ENCODE results near the gene SLC6A17. TPM values are rescaled to one million over a fixed set of nuclear protein-coding genes. Genes with fewer than 3 reads are reported as not detected.
A peak's percentile ranks its signal among the peaks of the same experiment; 100 is the strongest.

SLC6A17 gene
- total RNA-seq, 2 experiments from 2014 or later = 0.05 to 0.18 TPM

GRCh38 chr1:110209715-110210603, 59.7 kb downstream of the SLC6A17 start, which contains the start of gene KCNC4:
KCNC4 (plus strand) TSS chr1:110210314; CDS start chr1:110211500, 1,186 bp downstream.
- DNase-seq (peak; percentile 93), ATAC-seq (peak; percentile 90)
- H3K4me1 Mint-ChIP-seq (ENCODE audit: low read depth) = peaks cover 44% of the 10 kb centered on the region
- ChIA-PET CTCF (interaction anchor here (1.2 to 17.6 kb wide), 18 partner anchors 7 to 249 kb away, joined by 3 to 761 read pairs (median 23); partner anchors contain the start of genes LAMTOR5 and RBM15), POLR2A (interaction anchor here (0.6 to 7.0 kb wide), 3 partner anchors 13 to 129 kb away, joined by 3 to 64 read pairs (median 3); partner anchors contain the start of gene RBM15)
- H3K27ac Mint-ChIP-seq = peak within 1 kb of the TSS; percentile 85
- H3K27me3 Mint-ChIP-seq = no peaks in the 10 kb centered on the region
- H3K4me3 Mint-ChIP-seq = peak within 1 kb of the TSS; percentile 87
- TF ChIP-seq CTCF (IDR thresholded peaks at IDR 0.05) = no peak
- no peaks in the 10 kb centered on the region for H3K9me3 Mint-ChIP-seq
- H3K36me3 Mint-ChIP-seq (ENCODE audit: low read depth) = peaks cover 3% of the 10 kb centered on the region
- intact Hi-C loops (cut with micrococcal nuclease) = loop anchor here (2.0 to 10.0 kb wide), 2 partner anchors 27 to 285 kb away; no protein-coding TSS in a partner anchor

DNA sequence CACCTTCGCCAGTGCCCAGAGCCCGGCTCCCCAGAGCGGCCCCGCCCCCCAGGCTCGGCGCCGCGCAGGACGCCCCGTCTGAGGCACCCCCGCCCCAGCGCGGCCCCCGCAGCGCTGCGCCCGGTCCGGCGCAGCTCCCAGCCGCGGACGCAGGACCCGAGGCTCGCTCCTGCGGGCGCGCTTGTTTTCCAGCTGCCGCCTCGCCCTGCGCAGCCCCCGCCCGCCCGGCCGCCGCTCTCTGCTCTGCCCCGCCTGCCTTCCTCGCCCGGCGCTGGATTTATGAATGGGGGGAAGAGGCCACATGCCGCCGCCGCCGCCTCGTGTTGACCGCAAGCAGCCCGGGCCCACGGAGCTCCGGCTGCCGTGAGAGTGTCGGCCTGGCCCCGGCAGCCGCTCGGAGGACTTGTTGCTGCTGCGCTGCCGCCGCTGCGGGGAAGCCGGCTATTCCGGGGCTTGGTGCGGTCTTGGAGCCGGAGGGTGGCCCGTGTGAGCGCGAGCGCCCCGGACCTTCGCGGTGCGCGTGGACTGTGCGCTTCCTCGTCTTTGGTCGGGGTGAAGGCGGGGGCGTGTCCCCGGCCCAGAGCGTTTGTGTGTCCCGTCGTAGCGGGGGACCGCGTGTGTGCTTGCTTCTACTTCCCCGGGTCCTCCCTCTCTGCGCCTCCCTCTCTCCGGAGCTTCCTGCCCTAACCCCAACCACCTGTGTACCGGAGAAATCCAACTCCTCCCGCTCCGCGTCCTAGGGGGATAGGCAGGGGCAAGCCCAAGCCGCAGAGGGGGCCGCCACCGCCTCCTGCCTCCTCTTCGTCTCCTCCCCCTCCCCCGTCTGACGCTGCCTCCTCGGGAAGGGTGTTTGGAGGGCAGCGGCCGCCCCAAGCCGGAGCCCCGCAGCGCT, 60.6 kb downstream of the SLC6A17 start:
- intact Hi-C loops (cut with micrococcal nuclease) = loop anchor here (2.0 kb wide), 1 partner anchor 26 kb away; no protein-coding TSS in a partner anchor
- ATAC-seq (peak; percentile 14), DNase-seq (peak; percentile 72)
- no peak for TF ChIP-seq CTCF (IDR thresholded peaks at IDR 0.05)
- peak overlapping the region; percentile 87 for H3K4me3 Mint-ChIP-seq
- H3K4me1 Mint-ChIP-seq (ENCODE audit: low read depth) = peaks cover 51% of the 10 kb centered on the region
- peak overlapping the region; percentile 85 for H3K27ac Mint-ChIP-seq
- H3K27me3 Mint-ChIP-seq = no peaks in the 10 kb centered on the region
- CTCF ChIA-PET = interaction anchor here (0.8 to 17.6 kb wide), 9 partner anchors 8 to 248 kb away, joined by 3 to 761 read pairs (median 35); partner anchors contain the start of gene RBM15
- POLR2A ChIA-PET = interaction anchor here (1.0 to 7.0 kb wide), 4 partner anchors 11 to 128 kb away, joined by 3 to 64 read pairs (median 4); partner anchors contain the start of gene RBM15
- H3K9me3 Mint-ChIP-seq = no peaks in the 10 kb centered on the region
- peaks cover 3% of the 10 kb centered on the region for H3K36me3 Mint-ChIP-seq (ENCODE audit: low read depth)

DNA sequence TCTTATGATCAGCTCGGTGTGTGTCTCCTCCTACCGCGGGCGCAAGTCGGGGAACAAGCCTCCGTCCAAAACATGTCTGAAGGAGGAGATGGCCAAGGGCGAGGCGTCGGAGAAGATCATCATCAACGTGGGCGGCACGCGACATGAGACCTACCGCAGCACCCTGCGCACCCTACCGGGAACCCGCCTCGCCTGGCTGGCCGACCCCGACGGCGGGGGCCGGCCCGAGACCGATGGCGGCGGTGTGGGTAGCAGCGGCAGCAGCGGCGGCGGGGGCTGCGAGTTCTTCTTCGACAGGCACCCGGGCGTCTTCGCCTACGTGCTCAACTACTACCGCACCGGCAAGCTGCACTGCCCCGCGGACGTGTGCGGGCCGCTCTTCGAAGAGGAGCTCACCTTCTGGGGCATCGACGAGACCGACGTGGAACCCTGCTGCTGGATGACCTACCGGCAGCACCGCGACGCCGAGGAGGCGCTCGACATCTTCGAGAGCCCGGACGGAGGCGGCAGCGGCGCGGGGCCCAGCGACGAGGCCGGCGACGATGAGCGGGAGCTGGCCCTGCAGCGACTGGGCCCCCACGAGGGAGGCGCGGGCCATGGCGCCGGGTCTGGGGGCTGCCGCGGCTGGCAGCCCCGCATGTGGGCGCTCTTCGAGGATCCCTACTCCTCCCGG, 61.3 kb downstream of the SLC6A17 start:
- H3K36me3 Mint-ChIP-seq (ENCODE audit: low read depth) = peaks cover 3% of the 10 kb centered on the region
- intact Hi-C loops (cut with micrococcal nuclease) = loop anchor here (2.0 kb wide), 1 partner anchor 25 kb away; no protein-coding TSS in a partner anchor
- no peak for TF ChIP-seq CTCF (IDR thresholded peaks at IDR 0.05)
- H3K4me3 Mint-ChIP-seq = peak overlapping the region; percentile 87
- H3K27me3 Mint-ChIP-seq = no peaks in the 10 kb centered on the region
- H3K27ac Mint-ChIP-seq = peak overlapping the region; percentile 85
- ATAC-seq (no peak), DNase-seq (peak; percentile 62)
- no peaks in the 10 kb centered on the region for H3K9me3 Mint-ChIP-seq
- CTCF ChIA-PET = interaction anchor here (0.8 to 17.6 kb wide), 8 partner anchors 9 to 285 kb away, joined by 3 to 761 read pairs (median 8); partner anchors contain the start of gene RBM15
- H3K4me1 Mint-ChIP-seq (ENCODE audit: low read depth) = peaks cover 56% of the 10 kb centered on the region
- POLR2A ChIA-PET = interaction anchor here (1.0 to 7.0 kb wide), 7 partner anchors 11 to 127 kb away, joined by 3 to 64 read pairs (median 3); partner anchors contain the start of gene RBM15

All from activated CD8-positive, alpha-beta T cell treated with anti-CD3 and anti-CD28 coated beads for 36 hours (primary cell).